GM21619 (cell line): ENCODE measurements around the gene PPM1B.
A peak's percentile ranks its signal among the peaks of the same experiment; 100 is the strongest.
"Not testable (repeated sequence)": the region's sequence is repeated elsewhere in the genome, so short reads cannot be mapped to it uniquely, and the experiment has no call there.

Experiments used
- ATAC-seq: cut with Tn5 transposase; IDR thresholded peaks from one replicate; pipeline ENCODE4 v1.9.1; 2021; ENCODE audit not compliant: unreplicated experiment

Gene PPM1B

GRCh38 chr2:44155666-44156446 lies 12.8 kb upstream of the PPM1B start:
- no peak for ATAC-seq

- ATAC-seq: no peak
These were observed 4.9 kb upstream of the PPM1B start for GRCh38 chr2:44163777-44164176.

GRCh38 chr2:44164617-44165016 lies 4.1 kb upstream of the PPM1B start:
- ATAC-seq: no peak

- no peak for ATAC-seq
These were observed 2.6 kb upstream of the PPM1B start for GRCh38 chr2:44166096-44166495.

GRCh38 chr2:44167311-44167907 lies 1.3 kb upstream of the PPM1B start:
- ATAC-seq: no peak

GRCh38 chr2:44167908-44168680 lies 581 bp upstream of the PPM1B start:
- ATAC-seq: peak; percentile 85

GRCh38 chr2:44169155-44169898 lies 652 bp downstream of the PPM1B start:
- peak; percentile 12 for ATAC-seq

- no peak for ATAC-seq
These were observed 1.6 kb downstream of the PPM1B start for GRCh38 chr2:44170311-44170717.

- ATAC-seq: no peak
These were observed 2.3 kb downstream of the PPM1B start for GRCh38 chr2:44171018-44171417.

GRCh38 chr2:44171442-44171841 lies 2.8 kb downstream of the PPM1B start:
- ATAC-seq: not testable (repeated sequence)

GRCh38 chr2:44172576-44172975 lies 3.9 kb downstream of the PPM1B start:
- ATAC-seq: no peak

- no peak for ATAC-seq
These were observed 10.3 kb downstream of the PPM1B start for GRCh38 chr2:44178950-44179349.

- ATAC-seq: no peak
These were observed 13.0 kb downstream of the PPM1B start for GRCh38 chr2:44181648-44182047.

- no peak for ATAC-seq
These were observed 15.4 kb downstream of the PPM1B start for GRCh38 chr2:44184106-44184505.

- no peak for ATAC-seq
These were observed 18.1 kb downstream of the PPM1B start for GRCh38 chr2:44186810-44187209.

- ATAC-seq: no peak
These were observed 18.6 kb downstream of the PPM1B start for GRCh38 chr2:44187251-44187650.

GRCh38 chr2:44188696-44189095 lies 20.0 kb downstream of the PPM1B start:
- ATAC-seq: no peak

GRCh38 chr2:44189104-44189503 lies 20.4 kb downstream of the PPM1B start:
- ATAC-seq: no peak

GRCh38 chr2:44190526-44190925 lies 21.9 kb downstream of the PPM1B start:
- ATAC-seq: no peak

GRCh38 chr2:44191739-44192138 lies 23.1 kb downstream of the PPM1B start:
- ATAC-seq: peak; percentile 89

GRCh38 chr2:44192646-44193045 lies 24.0 kb downstream of the PPM1B start:
- no peak for ATAC-seq
